GM23338 (cell line): ENCODE measurements around the gene METTL5. TPM values are rescaled to one million over a fixed set of nuclear protein-coding genes. Genes with fewer than 3 reads are reported as not detected.

Experiments
- ATAC-seq: fragments of 200-7000 bp; cut with Tn5 transposase; 3 replicates; pipeline ENCODE4 v1.9.1; 2020
- DNase-seq: peaks from one replicate; pipeline ENCODE4 v3.0.0-alpha.2; 2015; ENCODE audit warnings: low spot score
- H2AFZ ChIP-seq: fragments of 200-600 bp; sonication (generic); 2 replicates; pipeline ENCODE4 v1.8.0; 2016; ENCODE audit warnings: antibody characterized with exemption, mild to moderate bottlenecking, moderate library complexity
- H3F3A ChIP-seq: fragments of 200-600 bp; sonication (generic); replicated peaks from 2 replicates; pipeline ENCODE4 v1.8.0; 2017; ENCODE audit warnings: antibody characterized with exemption, mixed run types, low read depth
- H3K27ac ChIP-seq: fragments of 200-600 bp; sonication (generic); 2 replicates; pipeline ENCODE4 v1.6.1; 2016; ENCODE audit warnings: low read depth
- H3K27me3 ChIP-seq: fragments of 200-600 bp; sonication (generic); 2 replicates; pipeline ENCODE4 v1.8.0; 2016; ENCODE audit warnings: mild to moderate bottlenecking, mixed run types, moderate library complexity; ENCODE audit not compliant: insufficient read depth
- H3K36me3 ChIP-seq: fragments of 200-600 bp; sonication (generic); 2 replicates; pipeline ENCODE4 v1.8.0; 2016; ENCODE audit warnings: mild to moderate bottlenecking; ENCODE audit not compliant: insufficient read depth
- H3K4me1 ChIP-seq: fragments of 200-600 bp; sonication (generic); 2 replicates; pipeline ENCODE4 v1.8.0; 2016; ENCODE audit warnings: mild to moderate bottlenecking, moderate library complexity; ENCODE audit not compliant: insufficient read depth
- H3K4me2 ChIP-seq: fragments of 200-600 bp; sonication (generic); 2 replicates; pipeline ENCODE4 v1.7.1; 2017; ENCODE audit warnings: mixed run types
- H3K4me3 ChIP-seq: fragments of 200-600 bp; sonication (generic); 2 replicates; pipeline ENCODE4 v1.6.1; 2016; ENCODE audit warnings: mixed run types
- H3K79me2 ChIP-seq: fragments of 200-600 bp; sonication (generic); replicated peaks from 2 replicates; pipeline ENCODE4 v1.8.0; 2017; ENCODE audit warnings: mild to moderate bottlenecking; ENCODE audit not compliant: insufficient read depth
- H3K9me2 ChIP-seq: fragments of 200-600 bp; sonication (generic); 2 replicates; pipeline ENCODE4 v1.8.0; 2017; ENCODE audit not compliant: insufficient read depth
- H4K20me1 ChIP-seq: fragments of 200-600 bp; sonication (generic); replicated peaks from 2 replicates; pipeline ENCODE4 v1.8.0; 2017; ENCODE audit warnings: mild to moderate bottlenecking; ENCODE audit not compliant: insufficient read depth
- H3K27ac Mint-ChIP-seq: 2 replicates; pipeline ENCODE4 v1.8.0; 2020; ENCODE audit warnings: inconsistent platforms, mild to moderate bottlenecking, moderate library complexity, mixed read lengths
- H3K27me3 Mint-ChIP-seq: 3 replicates; pipeline ENCODE4 v1.8.0; 2022; ENCODE audit warnings: low read depth, mild to moderate bottlenecking, moderate library complexity, mixed read lengths, inconsistent platforms; ENCODE audit not compliant: insufficient read depth, poor library complexity
- H3K36me3 Mint-ChIP-seq: 3 replicates; pipeline ENCODE4 v1.8.0; 2021; ENCODE audit warnings: low read depth, mild to moderate bottlenecking, inconsistent platforms, moderate library complexity, mixed read lengths
- H3K4me1 Mint-ChIP-seq: 3 replicates; pipeline ENCODE4 v1.8.0; 2020; ENCODE audit warnings: mild to moderate bottlenecking, inconsistent platforms, mixed read lengths
- H3K4me3 Mint-ChIP-seq: 3 replicates; pipeline ENCODE4 v1.8.0; 2021; ENCODE audit warnings: moderate library complexity, mild to moderate bottlenecking, inconsistent platforms, mixed read lengths
- H3K9me3 Mint-ChIP-seq: 3 replicates; pipeline ENCODE4 v1.8.0; 2020; ENCODE audit warnings: moderate library complexity, mild to moderate bottlenecking, inconsistent platforms, mixed read lengths
- CREB1 ChIP-seq: fragments of 250-450 bp; sonication (Bioruptor Pico); IDR thresholded peaks from 2 replicates; pipeline ENCODE4 v1.5.0; 2020; ENCODE audit warnings: low read depth, mild to moderate bottlenecking, moderate library complexity
- CTCF ChIP-seq, 2 experiments: fragments of 200-600 bp in 1 of 2; sonication (generic) in 1 of 2; conservative IDR thresholded peaks; 2 replicates each; pipeline versions ENCODE4 v1.5.1 to v1.6.1; 2016 to 2017; ENCODE audit warnings: antibody characterized with exemption in 2 of 2, low read depth in 2 of 2, mild to moderate bottlenecking in 2 of 2, moderate library complexity in 1 of 2
- EZH2phosphoT487 ChIP-seq: fragments of 200-600 bp; sonication (generic); IDR thresholded peaks from one replicate; pipeline ENCODE4 v1.8.1; 2018; ENCODE audit warnings: antibody characterized with exemption; ENCODE audit not compliant: unreplicated experiment
- JUNB ChIP-seq: IDR thresholded peaks from one replicate; pipeline ENCODE4 v1.6.1; 2016; ENCODE audit warnings: antibody characterized with exemption; ENCODE audit not compliant: unreplicated experiment
- STAT1 ChIP-seq: IDR thresholded peaks from one replicate; pipeline ENCODE4 v1.6.1; 2016; ENCODE audit warnings: antibody characterized with exemption; ENCODE audit not compliant: unreplicated experiment
- ZNF114 ChIP-seq: fragments of 250-450 bp; sonication (Bioruptor Pico); IDR thresholded peaks from 2 replicates; pipeline ENCODE4 v1.5.0; 2020; ENCODE audit warnings: mild to moderate bottlenecking, moderate library complexity
- polyA plus RNA-seq: library from polyadenylated mRNA; unstranded; fragments of >200 nt; fragmentation: Nextera tagmentation; extraction: Ambion mirVana; gene quantifications from 2 replicates; pipeline ENCODE4 v1.2.1, GENCODE V29; 2016
- total RNA-seq: library from RNA; depleted of rRNA; stranded (reverse); fragments of >200 nt; shearing (Covaris generic); gene quantifications from 2 replicates; pipeline ENCODE4 v1.2.3, GENCODE V29; 2014
- TF ChIP-seq, protein P1 (sequence below): IDR thresholded peaks from one replicate; pipeline ENCODE4 v1.6.1; 2018; ENCODE audit warnings: antibody characterized with exemption; ENCODE audit not compliant: unreplicated experiment

Gene METTL5
- total and polyA plus RNA-seq, 2 experiments from 2014 or later, result 74.8 to 233 TPM

DNA sequence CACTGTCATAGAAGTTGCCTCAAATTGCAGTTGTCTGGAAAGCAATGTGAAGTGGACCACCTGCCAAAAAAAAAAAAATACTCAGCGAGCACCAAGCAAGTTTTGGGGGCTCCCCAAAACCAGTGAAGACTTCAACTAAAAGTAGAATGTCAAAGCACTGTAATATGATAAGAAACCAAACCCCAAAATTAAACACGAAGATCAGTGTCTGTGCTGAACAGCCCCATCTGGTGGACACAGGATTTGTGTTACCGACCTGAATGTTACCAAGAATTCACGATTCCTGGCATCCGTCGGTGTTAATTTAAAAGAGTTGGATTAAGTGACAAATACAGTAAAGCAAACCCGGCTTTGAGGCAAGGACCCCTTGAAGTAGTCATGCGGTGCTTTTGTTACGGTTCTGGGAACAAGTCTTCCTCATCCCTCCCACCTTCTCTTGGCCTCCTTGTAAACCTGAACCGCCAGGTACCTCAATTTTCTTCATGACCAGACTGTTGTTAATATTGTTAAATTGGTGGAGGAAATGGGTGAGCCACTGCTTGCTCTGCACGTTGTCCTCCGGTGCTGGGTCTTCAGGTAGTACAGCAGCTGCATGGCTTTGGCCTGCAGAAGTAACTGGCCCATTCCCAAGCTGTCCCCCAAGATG lies 57.3 kb downstream of the METTL5 start:
- no peaks in the 10 kb centered on the region for H3K27me3 ChIP-seq
- H3K4me2 ChIP-seq, result no peak overlapping the region
- no peak for TF ChIP-seq STAT1
- TF ChIP-seq CTCF (conservative IDR thresholded peaks at IDR 0.05; ENCODE audit: low read depth in 2 of 2), result peak; percentile 82 to 84
- H3K36me3 ChIP-seq, result no peaks in the 10 kb centered on the region
- H2AFZ ChIP-seq, result no peak overlapping the region
- H3F3A ChIP-seq, result 0 out of 2 replicates have a peak, but pooled peaks cover 3% of the 10 kb centered on the region
- peaks cover 3% of the 10 kb centered on the region; the same call in 1 of the 2 replicates for H3K4me1 ChIP-seq
- no peaks in the 10 kb centered on the region for H3K79me2 ChIP-seq
- Mint-ChIP-seq H3K4me3 (no peak overlapping the region), H3K4me1 (peaks cover 4% of the 10 kb centered on the region; the same call in 2 of the 3 replicates), H3K27me3 (peaks cover 7% of the 10 kb centered on the region), H3K36me3 (peaks cover 3% of the 10 kb centered on the region; the same call in 1 of the 3 replicates), H3K9me3 (no peaks in the 10 kb centered on the region), H3K27ac (no peak overlapping the region)
- H4K20me1 ChIP-seq, result no peaks in the 10 kb centered on the region
- no peaks in the 10 kb centered on the region for H3K9me2 ChIP-seq
- DNase-seq (peak; percentile 87), ATAC-seq (peak; percentile 59)
- no peak overlapping the region for H3K4me3 ChIP-seq
- no peak overlapping the region for H3K27ac ChIP-seq

GRCh38 chr2:169765523-169765922 lies 59.2 kb downstream of the METTL5 start:
- Histone ChIP-seq H3K27ac (no peak overlapping the region), H3K27me3 (no peaks in the 10 kb centered on the region), H3F3A (0 out of 2 replicates have a peak, but pooled peaks cover 3% of the 10 kb centered on the region), H3K36me3 (no peaks in the 10 kb centered on the region), H4K20me1 (no peaks in the 10 kb centered on the region), H3K9me2 (no peaks in the 10 kb centered on the region), H3K4me3 (no peak overlapping the region), H2AFZ (no peak overlapping the region), H3K79me2 (no peaks in the 10 kb centered on the region), H3K4me2 (no peak overlapping the region), H3K4me1 (peaks cover 3% of the 10 kb centered on the region; the same call in 1 of the 2 replicates)
- H3K27me3 Mint-ChIP-seq, result peaks cover 7% of the 10 kb centered on the region
- peaks cover 4% of the 10 kb centered on the region; the same call in 2 of the 3 replicates for H3K4me1 Mint-ChIP-seq
- DNase-seq (no peak), ATAC-seq (no peak)
- H3K9me3 Mint-ChIP-seq, result no peaks in the 10 kb centered on the region
- no peak overlapping the region for H3K4me3 Mint-ChIP-seq
- peaks cover 3% of the 10 kb centered on the region; the same call in 1 of the 3 replicates for H3K36me3 Mint-ChIP-seq
- H3K27ac Mint-ChIP-seq, result no peak overlapping the region
- TF ChIP-seq JUNB (no peak), EZH2phosphoT487 (no peak), CREB1 (CRISPR knock-in tag) (no peak), ZNF114 (CRISPR knock-in tag) (no peak), CTCF (conservative IDR thresholded peaks at IDR 0.05; ENCODE audit: low read depth in 2 of 2) (no peak)
- TF ChIP-seq, protein P1, sequence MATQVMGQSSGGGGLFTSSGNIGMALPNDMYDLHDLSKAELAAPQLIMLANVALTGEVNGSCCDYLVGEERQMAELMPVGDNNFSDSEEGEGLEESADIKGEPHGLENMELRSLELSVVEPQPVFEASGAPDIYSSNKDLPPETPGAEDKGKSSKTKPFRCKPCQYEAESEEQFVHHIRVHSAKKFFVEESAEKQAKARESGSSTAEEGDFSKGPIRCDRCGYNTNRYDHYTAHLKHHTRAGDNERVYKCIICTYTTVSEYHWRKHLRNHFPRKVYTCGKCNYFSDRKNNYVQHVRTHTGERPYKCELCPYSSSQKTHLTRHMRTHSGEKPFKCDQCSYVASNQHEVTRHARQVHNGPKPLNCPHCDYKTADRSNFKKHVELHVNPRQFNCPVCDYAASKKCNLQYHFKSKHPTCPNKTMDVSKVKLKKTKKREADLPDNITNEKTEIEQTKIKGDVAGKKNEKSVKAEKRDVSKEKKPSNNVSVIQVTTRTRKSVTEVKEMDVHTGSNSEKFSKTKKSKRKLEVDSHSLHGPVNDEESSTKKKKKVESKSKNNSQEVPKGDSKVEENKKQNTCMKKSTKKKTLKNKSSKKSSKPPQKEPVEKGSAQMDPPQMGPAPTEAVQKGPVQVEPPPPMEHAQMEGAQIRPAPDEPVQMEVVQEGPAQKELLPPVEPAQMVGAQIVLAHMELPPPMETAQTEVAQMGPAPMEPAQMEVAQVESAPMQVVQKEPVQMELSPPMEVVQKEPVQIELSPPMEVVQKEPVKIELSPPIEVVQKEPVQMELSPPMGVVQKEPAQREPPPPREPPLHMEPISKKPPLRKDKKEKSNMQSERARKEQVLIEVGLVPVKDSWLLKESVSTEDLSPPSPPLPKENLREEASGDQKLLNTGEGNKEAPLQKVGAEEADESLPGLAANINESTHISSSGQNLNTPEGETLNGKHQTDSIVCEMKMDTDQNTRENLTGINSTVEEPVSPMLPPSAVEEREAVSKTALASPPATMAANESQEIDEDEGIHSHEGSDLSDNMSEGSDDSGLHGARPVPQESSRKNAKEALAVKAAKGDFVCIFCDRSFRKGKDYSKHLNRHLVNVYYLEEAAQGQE, result no peak
